Measurements from ENCODE around the gene FGF2. TPM values are rescaled to one million over a fixed set of nuclear protein-coding genes. Genes with fewer than 3 reads are reported as not detected.
"Not testable (repeated sequence)": the region's sequence is repeated elsewhere in the genome, so short reads cannot be mapped to it uniquely, and the experiment has no call there.

Gene FGF2
- total and polyA plus RNA-seq, 12 donors: 0.85 to 5.3 (median 2.6) TPM

GRCh38 chr4:122845760-122846159 lies 19.1 kb downstream of the FGF2 start:
- no peak overlapping the region for H3K27ac ChIP-seq
- TF ChIP-seq CTCF (IDR thresholded peaks at IDR 0.05) (no peak), POLR2A (IDR thresholded peaks at IDR 0.05) (no peak)
- H3K4me1 ChIP-seq (replicated peaks in 1 of 2): no peaks in the 10 kb centered on the region
- DNase-seq: no peak
- H3K4me3 ChIP-seq: no peak overlapping the region
- WGBS, 4 donors: 69 to 77% (median 74%) methylated on average over 3 of the region's 3 CpGs
- no peaks in the 10 kb centered on the region for H3K9me3 ChIP-seq (replicated peaks in 1 of 3)
- H3K36me3 ChIP-seq (replicated peaks in 1 of 2): no peaks in the 10 kb centered on the region
- intact Hi-C loops (cut with DNase I): no loop called here
- no peaks in the 10 kb centered on the region for H3K27me3 ChIP-seq

- Histone ChIP-seq H3K4me1 (replicated peaks in 1 of 2) (no peaks in the 10 kb centered on the region), H3K27me3 (no peaks in the 10 kb centered on the region), H3K9me3 (replicated peaks in 1 of 3) (no peaks in the 10 kb centered on the region), H3K4me3 (no peak overlapping the region), H3K27ac (no peak overlapping the region), H3K36me3 (replicated peaks in 1 of 2) (no peaks in the 10 kb centered on the region)
- WGBS, 4 donors: 75 to 100% (median 92%) methylated on average over 1 of the region's 1 CpG; no CpG with 5 or more reads in 1 of the 4 donors
- no peak for DNase-seq
- TF ChIP-seq CTCF (IDR thresholded peaks at IDR 0.05): no peak
- TF ChIP-seq POLR2A (IDR thresholded peaks at IDR 0.05): no peak
- intact Hi-C loops (cut with DNase I): no loop called here
Measured at GRCh38 chr4:122847931-122848330, 21.3 kb downstream of the FGF2 start.

- intact Hi-C loops (cut with DNase I): not testable (repeated sequence)
Measured at GRCh38 chr4:122849789-122850188, 23.2 kb downstream of the FGF2 start.

GRCh38 chr4:122851568-122851967 lies 24.9 kb downstream of the FGF2 start:
- intact Hi-C loops (cut with DNase I): no loop called here
- no peak for DNase-seq
- Histone ChIP-seq H3K9me3 (replicated peaks in 1 of 3) (no peaks in the 10 kb centered on the region), H3K27me3 (no peaks in the 10 kb centered on the region), H3K27ac (no peak overlapping the region), H3K4me1 (replicated peaks in 1 of 2) (no peaks in the 10 kb centered on the region), H3K4me3 (no peak overlapping the region), H3K36me3 (replicated peaks in 1 of 2) (no peaks in the 10 kb centered on the region)
- TF ChIP-seq CTCF (IDR thresholded peaks at IDR 0.05): no peak
- no peak for TF ChIP-seq POLR2A (IDR thresholded peaks at IDR 0.05)

More at GRCh38 chr4:122849789-122850188, 23.2 kb downstream of the FGF2 start:
- not testable (repeated sequence) for H3K36me3 ChIP-seq (replicated peaks in 1 of 2); DNase-seq; H3K27ac ChIP-seq; H3K4me3 ChIP-seq; H3K9me3 ChIP-seq (replicated peaks in 1 of 3); H3K27me3 ChIP-seq; H3K4me1 ChIP-seq (replicated peaks in 1 of 2)
- WGBS, 4 donors: 94 to 100% (median 96%) methylated on average over 3 of the region's 3 CpGs

GRCh38 chr4:122854447-122855352 lies 28.1 kb downstream of the FGF2 start:
- Histone ChIP-seq H3K9me3 (replicated peaks in 1 of 3) (no peaks in the 10 kb centered on the region), H3K36me3 (replicated peaks in 1 of 2) (no peaks in the 10 kb centered on the region), H3K27me3 (no peaks in the 10 kb centered on the region), H3K27ac (no peak overlapping the region), H3K4me1 (replicated peaks in 1 of 2) (no peaks in the 10 kb centered on the region), H3K4me3 (no peak overlapping the region)
- TF ChIP-seq POLR2A (IDR thresholded peaks at IDR 0.05): no peak
- TF ChIP-seq CTCF (IDR thresholded peaks at IDR 0.05): no peak
- 64 to 74% (median 69%) methylated on average over 10 of the region's 10 CpGs for WGBS, 4 donors
- intact Hi-C loops (cut with DNase I): no loop called here
- no peak for DNase-seq
